Activated naive CD4-positive, alpha-beta T cell treated with anti-CD3 and anti-CD28 coated beads, Interleukin-2, amount 50 U/mL, for 16 hours (primary cell): ENCODE data around the gene IDI2.
"Not testable (repeated sequence)": the region's sequence is repeated elsewhere in the genome, so short reads cannot be mapped to it uniquely, and the experiment has no call there.

Experiments used
- DNase-seq: peaks from one replicate; pipeline ENCODE4 v3.0.0-alpha.2; 2020

The IDI2 gene

GRCh38 chr10:1025683-1026082 is at the start of gene IDI2:
TSS of gene IDI2 (minus strand) at chr10:1025859. CDS start at chr10:1024723, 1,136 bp downstream.
- DNase-seq, result no peak

DNA sequence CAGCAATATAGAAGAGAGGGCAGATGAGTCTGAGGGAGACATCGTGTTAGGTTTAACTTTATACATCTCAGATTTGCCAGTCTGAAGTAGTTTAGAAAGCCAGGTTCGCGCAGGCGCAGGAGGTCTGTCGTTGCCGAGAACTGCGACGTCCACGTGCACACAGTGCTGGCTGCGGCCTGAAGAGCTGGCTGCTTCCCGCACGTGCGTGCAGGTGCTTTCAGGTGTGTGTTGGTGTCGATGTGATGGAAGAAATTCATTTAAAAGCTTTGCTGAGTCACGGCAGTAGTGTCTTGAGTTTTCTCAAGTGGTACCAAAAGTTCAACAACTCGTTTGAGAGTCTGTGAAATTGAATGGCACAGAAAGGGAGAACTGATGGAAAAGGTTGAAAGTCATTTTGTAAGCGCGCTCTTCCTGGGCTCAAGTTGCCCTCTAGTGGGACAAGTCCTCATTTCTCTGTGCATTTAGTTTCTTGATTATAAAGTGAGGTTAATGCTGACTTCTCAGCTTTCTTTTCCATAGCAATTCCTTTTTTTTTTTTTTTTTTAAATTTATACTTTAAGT is 49.2 kb upstream of the IDI2 start:
- DNase-seq, result no peak

- DNase-seq, result no peak
Observed at GRCh38 chr10:1074052-1074747, 48.5 kb upstream of the IDI2 start.

GRCh38 chr10:1070919-1071318 is 45.3 kb upstream of the IDI2 start:
- DNase-seq, result no peak

GRCh38 chr10:1068380-1069361 is 43.0 kb upstream of the IDI2 start:
- DNase-seq, result no peak

DNA sequence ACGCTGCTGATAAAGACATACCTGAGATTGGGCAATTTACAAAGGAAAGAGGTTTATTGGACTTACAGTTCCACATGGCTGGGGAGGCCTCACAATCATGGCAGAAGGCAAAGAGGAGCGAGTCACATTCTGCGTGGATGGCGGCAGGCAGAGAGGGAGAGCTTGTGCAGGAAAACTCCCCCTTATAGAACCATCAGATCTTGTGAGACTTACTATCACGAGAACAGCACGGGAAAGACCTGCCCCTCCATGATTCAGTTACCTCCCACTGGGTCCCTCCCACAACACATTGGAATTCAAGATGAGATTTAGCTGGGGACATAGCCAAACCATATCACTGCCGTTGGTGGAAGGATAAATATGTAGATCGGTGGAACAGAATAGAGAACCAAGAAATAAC is 41.1 kb upstream of the IDI2 start:
- DNase-seq, result not testable (repeated sequence)

- no peak for DNase-seq
Observed at GRCh38 chr10:1064964-1065247, 39.2 kb upstream of the IDI2 start.

DNA sequence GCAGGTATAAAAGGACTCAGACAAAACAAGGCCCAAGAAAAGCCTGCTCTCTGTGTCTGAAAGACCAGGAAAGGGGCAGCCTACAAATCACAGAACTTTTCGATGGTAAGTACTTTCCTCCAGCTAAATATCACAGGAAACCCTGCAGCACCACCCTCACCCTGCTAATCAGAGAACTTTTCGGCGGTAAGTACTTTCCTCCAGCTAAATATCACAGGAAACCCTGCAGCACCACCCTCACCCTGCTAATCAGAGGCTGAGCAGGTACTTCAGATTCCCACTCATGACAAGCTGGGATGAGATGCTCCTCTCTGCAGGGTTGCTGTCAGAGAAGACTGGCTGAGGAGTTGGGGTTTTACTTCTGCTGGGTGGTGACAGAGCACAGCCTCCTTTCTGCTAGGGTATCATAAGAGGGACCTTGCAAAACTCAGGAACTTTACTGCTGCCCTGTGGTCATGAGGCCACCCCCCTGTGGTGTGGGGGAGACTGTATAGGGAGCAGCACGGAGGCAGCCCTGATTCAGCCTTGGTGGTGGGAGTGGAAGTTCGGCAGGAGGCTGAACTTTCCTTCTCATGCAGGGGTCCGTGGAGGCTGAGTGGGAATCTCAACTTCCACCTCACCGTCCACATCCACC is 37.7 kb upstream of the IDI2 start:
- DNase-seq, result no peak

DNA sequence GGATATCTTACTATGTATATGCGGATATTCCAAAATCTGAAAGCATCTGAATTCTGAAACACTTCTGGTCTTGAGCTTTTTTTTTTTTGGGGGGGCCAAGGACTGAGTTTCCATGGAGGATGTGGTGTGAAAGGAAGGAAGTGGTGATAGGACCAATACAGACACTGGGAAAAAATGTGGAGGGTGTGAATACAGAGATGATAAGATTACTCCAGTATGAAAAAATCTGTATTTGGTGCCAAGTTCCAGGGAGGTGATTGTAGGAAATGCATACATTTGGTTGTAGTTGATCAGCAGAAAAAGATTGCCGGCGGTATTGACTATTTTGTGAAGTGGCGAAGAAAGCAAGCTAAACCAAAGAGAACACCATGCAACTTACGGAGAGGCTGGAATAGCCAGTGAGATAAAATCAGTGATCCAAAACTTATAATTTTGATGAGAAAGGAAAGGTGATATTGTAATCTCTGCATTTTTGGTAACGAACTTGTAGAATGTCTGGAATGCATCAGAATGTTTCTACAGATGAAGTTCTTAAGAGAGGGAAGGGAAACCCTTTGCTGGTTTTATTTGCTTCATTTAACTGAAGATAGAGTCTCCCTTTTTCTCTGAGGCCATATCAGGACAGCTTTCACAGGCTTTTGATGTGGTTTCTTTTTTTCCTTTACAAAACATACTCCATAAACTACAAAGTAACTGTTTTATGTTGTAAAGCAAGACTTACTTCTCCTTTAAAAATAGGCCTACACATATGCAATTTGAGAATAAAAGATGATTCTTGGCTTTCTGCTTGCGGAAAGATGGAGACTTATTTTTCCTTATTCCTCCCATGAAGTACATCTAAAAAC is 36.5 kb upstream of the IDI2 start:
- no peak for DNase-seq

GRCh38 chr10:1059902-1060301 is 34.2 kb upstream of the IDI2 start:
- DNase-seq, result no peak

- DNase-seq, result no peak
Observed at GRCh38 chr10:1058017-1058416, 32.4 kb upstream of the IDI2 start.

GRCh38 chr10:1057106-1057657 is 31.5 kb upstream of the IDI2 start:
- DNase-seq, result no peak

DNA sequence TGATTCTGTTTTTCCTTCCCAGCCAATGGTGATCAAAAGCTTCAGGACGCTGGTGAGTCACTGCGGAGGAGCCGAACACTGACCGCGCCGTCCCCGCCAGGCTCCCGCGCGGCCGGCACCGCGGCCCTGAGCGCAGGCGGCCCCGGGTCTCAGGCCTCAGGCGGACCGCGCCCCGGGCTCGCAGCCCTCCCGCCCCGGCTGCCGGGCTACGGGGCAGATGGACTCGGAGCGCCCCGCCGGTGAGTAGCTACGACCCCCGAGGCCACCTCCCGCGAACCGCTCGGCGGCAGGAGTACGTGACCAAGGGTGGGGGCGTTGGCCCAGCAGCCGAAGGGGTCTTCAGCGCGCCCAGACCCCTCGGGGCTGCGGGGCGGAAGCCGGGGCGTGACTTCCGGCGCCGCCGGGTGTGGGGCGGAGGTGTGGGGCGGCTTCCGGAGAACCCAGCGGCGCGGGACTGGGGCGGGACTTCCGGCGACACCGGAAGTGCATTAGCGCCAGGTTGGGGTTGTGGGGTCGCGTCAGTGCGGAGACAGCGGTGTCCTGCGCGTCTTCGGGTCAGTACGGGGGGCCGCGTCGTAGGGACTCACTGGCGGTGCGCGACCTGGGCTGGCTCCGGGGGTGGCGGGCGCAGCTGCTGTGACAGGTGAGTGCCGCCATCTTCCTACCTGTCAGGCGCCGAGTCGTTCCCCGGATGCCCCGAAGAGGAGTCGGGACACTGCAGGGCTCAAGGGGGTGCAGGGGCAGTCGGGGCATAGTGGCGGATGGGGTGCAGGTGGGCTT is 30.9 kb upstream of the IDI2 start, which contains the start of gene WDR37:
TSS of gene WDR37 (plus strand) at position 60 of the 780 bp plus-strand sequence. CDS start 15,771 bp downstream, outside the sequence.
- peak; percentile 91 for DNase-seq

- no peak for DNase-seq
Observed at GRCh38 chr10:1054684-1055083, 29.0 kb upstream of the IDI2 start.

- peak; percentile 43 for DNase-seq
Observed at GRCh38 chr10:1050554-1050953, 24.9 kb upstream of the IDI2 start.

- peak; percentile 32 for DNase-seq
Observed at GRCh38 chr10:1050145-1050544, 24.5 kb upstream of the IDI2 start.

DNA sequence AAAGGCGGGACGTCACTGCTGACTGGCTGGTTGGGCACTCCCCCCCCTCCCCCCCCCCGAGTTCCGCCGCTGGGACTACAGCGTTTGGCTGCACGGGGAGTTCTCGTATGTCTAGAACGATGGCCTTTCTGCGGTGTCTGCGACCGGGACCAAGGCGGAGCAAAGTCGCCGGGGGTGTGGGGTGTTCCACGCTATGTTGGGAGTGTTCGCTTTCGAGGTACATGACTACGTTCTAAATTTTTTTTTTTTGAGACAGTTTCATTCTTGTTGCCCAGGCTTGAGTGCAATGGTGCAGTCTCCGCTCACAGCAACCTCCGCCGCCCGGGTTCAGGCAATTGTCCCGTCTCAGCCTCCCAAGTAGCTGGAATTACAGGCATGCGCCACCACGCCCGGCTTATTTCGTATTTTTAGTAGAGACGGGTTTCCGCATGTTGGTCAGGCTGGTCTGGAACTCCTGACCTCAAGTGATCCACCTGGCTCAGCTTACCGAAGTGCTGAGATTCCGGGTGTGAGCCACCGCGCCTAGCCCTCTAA is 23.8 kb upstream of the IDI2 start:
- DNase-seq, result no peak

DNA sequence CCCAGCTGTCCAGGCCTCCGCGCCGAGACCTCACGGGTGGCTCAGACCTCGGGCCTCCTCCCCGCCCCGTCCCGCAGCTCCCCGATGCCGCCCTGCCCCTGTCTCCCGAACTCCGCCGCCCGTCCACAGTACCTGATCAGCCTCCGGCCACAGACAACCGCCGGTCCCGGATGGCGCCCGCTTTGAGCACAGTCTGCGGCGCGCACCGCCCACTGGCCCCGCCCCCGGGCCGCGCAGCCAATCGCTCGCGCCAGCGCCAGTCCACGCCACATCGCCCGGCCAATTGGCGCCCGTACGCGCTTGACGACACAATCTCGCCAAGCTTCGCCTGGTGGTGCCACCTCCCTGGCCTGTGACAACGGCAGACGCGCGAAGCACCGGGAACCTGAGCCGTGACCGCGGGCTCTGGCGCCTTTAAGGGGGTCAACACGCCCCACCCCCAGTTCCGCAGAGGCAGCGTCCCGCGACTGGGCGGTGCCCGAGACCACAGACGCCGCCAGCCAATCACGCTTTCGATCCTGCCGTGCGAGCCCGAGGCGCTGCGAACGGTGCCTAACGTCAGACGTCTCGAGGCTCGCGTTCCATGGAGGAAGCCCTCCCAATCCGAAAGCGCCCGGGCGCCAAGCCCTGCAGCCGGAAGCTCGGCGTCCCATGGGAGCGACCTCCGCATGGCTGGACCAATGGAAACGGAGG is 23.2 kb upstream of the IDI2 start, which contains the start of gene IDI1:
TSS of gene IDI1 (minus strand) at position 388 of the 693 bp plus-strand sequence. CDS start at position 272, 116 bp downstream.
- DNase-seq, result peak; percentile 96

GRCh38 chr10:1048349-1048731 is 22.7 kb upstream of the IDI2 start:
- DNase-seq, result no peak

- DNase-seq, result no peak
Observed at GRCh38 chr10:1047937-1048336, 22.3 kb upstream of the IDI2 start.
